Osteocyte (in vitro differentiated cells): ENCODE data around the gene KCTD19. TPM values are rescaled to one million over a fixed set of nuclear protein-coding genes. Genes with fewer than 3 reads are reported as not detected.
A peak's percentile ranks its signal among the peaks of the same experiment; 100 is the strongest.

Experiments used
- DNase-seq: peaks from one replicate; pipeline ENCODE4 v3.0.0; 2021; ENCODE audit warnings: mixed read lengths; ENCODE audit not compliant: unreplicated experiment; ENCODE audit errors: extremely low spot score
- H3K27ac Mint-ChIP-seq: one replicate; pipeline ENCODE4 v1.8.0; 2021; ENCODE audit warnings: mild to moderate bottlenecking, mixed read lengths; ENCODE audit not compliant: unreplicated experiment
- H3K27me3 Mint-ChIP-seq: one replicate; pipeline ENCODE4 v1.8.0; 2021; ENCODE audit warnings: mixed read lengths; ENCODE audit not compliant: unreplicated experiment
- H3K36me3 Mint-ChIP-seq: one replicate; pipeline ENCODE4 v1.8.0; 2021; ENCODE audit warnings: mixed read lengths; ENCODE audit not compliant: unreplicated experiment
- H3K4me1 Mint-ChIP-seq: one replicate; pipeline ENCODE4 v1.8.0; 2021; ENCODE audit warnings: mixed read lengths; ENCODE audit not compliant: unreplicated experiment
- H3K4me3 Mint-ChIP-seq: one replicate; pipeline ENCODE4 v1.8.0; 2021; ENCODE audit warnings: mild to moderate bottlenecking, moderate library complexity, mixed read lengths; ENCODE audit not compliant: unreplicated experiment
- H3K9me3 Mint-ChIP-seq: one replicate; pipeline ENCODE4 v1.8.0; 2021; ENCODE audit warnings: mixed read lengths; ENCODE audit not compliant: unreplicated experiment
- CTCF ChIP-seq: fragments of 200-600 bp; sonication (generic); IDR thresholded peaks from 2 replicates; pipeline ENCODE4 v1.5.0; 2021; ENCODE audit warnings: antibody characterized with exemption, mild to moderate bottlenecking, moderate library complexity
- total RNA-seq: library from RNA; stranded (reverse); gene quantifications from 2 replicates; pipeline ENCODE4 v1.2.1, GENCODE V29; 2021

KCTD19 gene
- total RNA-seq, 1 donor from 2014 or later, result not detected

- Mint-ChIP-seq H3K27me3 (no peaks in the 10 kb centered on the region), H3K4me3 (no peak overlapping the region), H3K27ac (no peak overlapping the region), H3K9me3 (no peaks in the 10 kb centered on the region), H3K4me1 (peaks cover 6% of the 10 kb centered on the region), H3K36me3 (no peaks in the 10 kb centered on the region)
- TF ChIP-seq CTCF, result no peak
- no peak for DNase-seq
Observed at GRCh38 chr16:67263201-67263600, 63.3 kb downstream of the KCTD19 start.

- Mint-ChIP-seq H3K36me3 (peaks cover 2% of the 10 kb centered on the region), H3K4me3 (no peak overlapping the region), H3K4me1 (peaks cover 3% of the 10 kb centered on the region), H3K9me3 (no peaks in the 10 kb centered on the region), H3K27ac (peak overlapping the region; percentile 33), H3K27me3 (no peaks in the 10 kb centered on the region)
- no peak for DNase-seq
- TF ChIP-seq CTCF, result peak; percentile 70
Observed at GRCh38 chr16:67260426-67261063, 66.0 kb downstream of the KCTD19 start.

GRCh38 chr16:67259705-67260104, 66.8 kb downstream of the KCTD19 start:
- Mint-ChIP-seq H3K4me1 (peaks cover 3% of the 10 kb centered on the region), H3K4me3 (no peak overlapping the region), H3K36me3 (peaks cover 3% of the 10 kb centered on the region), H3K9me3 (no peaks in the 10 kb centered on the region), H3K27ac (no peak overlapping the region), H3K27me3 (no peaks in the 10 kb centered on the region)
- no peak for TF ChIP-seq CTCF
- no peak for DNase-seq

GRCh38 chr16:67258161-67258835, 68.2 kb downstream of the KCTD19 start:
- H3K9me3 Mint-ChIP-seq, result no peaks in the 10 kb centered on the region
- DNase-seq, result no peak
- H3K27me3 Mint-ChIP-seq, result no peaks in the 10 kb centered on the region
- no peak overlapping the region for H3K27ac Mint-ChIP-seq
- H3K4me1 Mint-ChIP-seq, result peaks cover 3% of the 10 kb centered on the region
- H3K36me3 Mint-ChIP-seq, result peaks cover 3% of the 10 kb centered on the region
- H3K4me3 Mint-ChIP-seq, result no peak overlapping the region
- no peak for TF ChIP-seq CTCF

- H3K4me3 Mint-ChIP-seq, result no peak overlapping the region
- DNase-seq, result no peak
- H3K27me3 Mint-ChIP-seq, result no peaks in the 10 kb centered on the region
- TF ChIP-seq CTCF, result no peak
- no peak overlapping the region for H3K27ac Mint-ChIP-seq
- H3K9me3 Mint-ChIP-seq, result no peaks in the 10 kb centered on the region
- peaks cover 3% of the 10 kb centered on the region for H3K4me1 Mint-ChIP-seq
- peaks cover 3% of the 10 kb centered on the region for H3K36me3 Mint-ChIP-seq
Observed at GRCh38 chr16:67257486-67258160, 68.9 kb downstream of the KCTD19 start.
